GM12878 (cell line): ENCODE measurements around the gene CCDC17.

Experiments
- CTCF ChIP-seq, 3 experiments: IDR thresholded peaks in 2 of 3; conservative IDR thresholded peaks in 1 of 3; 2 replicates each; pipeline ENCODE4 v1.5.1; 2011; ENCODE audit warnings: low read depth in 3 of 3, low read length in 3 of 3, mild to moderate bottlenecking in 3 of 3, control low read depth in 2 of 3, moderate library complexity in 2 of 3, inconsistent platforms in 1 of 3, mixed read lengths in 1 of 3; ENCODE audit not compliant: control insufficient read depth in 2 of 3, insufficient read depth in 1 of 3; ENCODE audit errors: extremely low read depth in 1 of 3
- EZH2 ChIP-seq: IDR thresholded peaks from 2 replicates; pipeline ENCODE4 v1.6.1; 2012; ENCODE audit warnings: low read depth, mild to moderate bottlenecking, control low read depth, inconsistent platforms, low read length, borderline replicate concordance; ENCODE audit not compliant: control insufficient read depth
- MAX ChIP-seq: IDR thresholded peaks from 2 replicates; pipeline ENCODE4 v1.6.1; 2012; ENCODE audit warnings: low read depth, low read length, improper control_type of control experiment
- NKRF ChIP-seq: fragments of 450-650 bp; conservative IDR thresholded peaks from 2 replicates; pipeline ENCODE4 v1.6.1; 2017; ENCODE audit warnings: mild to moderate bottlenecking, moderate library complexity
- POLR2AphosphoS2 ChIP-seq: IDR thresholded peaks from 2 replicates; pipeline ENCODE4 v1.6.1; 2011; ENCODE audit warnings: low read depth, mild to moderate bottlenecking, low read length, improper control_type of control experiment, moderate library complexity
- POLR2AphosphoS5 ChIP-seq: IDR thresholded peaks from 2 replicates; pipeline ENCODE4 v1.6.1; 2011; ENCODE audit warnings: mild to moderate bottlenecking, low read length, inconsistent platforms
- TAF1 ChIP-seq: IDR thresholded peaks from 2 replicates; pipeline ENCODE4 v1.6.1; 2011; ENCODE audit warnings: mild to moderate bottlenecking, low read depth, low read length, borderline replicate concordance
- TCF7 ChIP-seq: IDR thresholded peaks from 2 replicates; pipeline ENCODE4 v1.6.1; 2014; ENCODE audit warnings: antibody characterized with exemption, borderline replicate concordance
- ZNF207 ChIP-seq: fragments of 450-650 bp; IDR thresholded peaks from 2 replicates; pipeline ENCODE4 v1.6.1; 2014; ENCODE audit warnings: antibody characterized with exemption, mild to moderate bottlenecking, borderline replicate concordance
- ZNF24 ChIP-seq: fragments of 450-650 bp; IDR thresholded peaks from 2 replicates; pipeline ENCODE4 v1.6.1; 2017; ENCODE audit warnings: antibody characterized with exemption, mild to moderate bottlenecking

GRCh38 chr1:45667321-45668111 lies 43.7 kb upstream of the CCDC17 start:
- TF ChIP-seq EZH2 (no peak), CTCF (IDR thresholded peaks at IDR 0.05 in 2 of 3, conservative IDR thresholded peaks at IDR 0.05 in 1 of 3; ENCODE audit: control insufficient read depth in 2 of 3, extremely low read depth in 1 of 3, insufficient read depth in 1 of 3, low read depth in 3 of 3, low read length in 3 of 3) (no peak), POLR2AphosphoS2 (no peak), NKRF (no peak), TAF1 (no peak), ZNF207 (no peak), TCF7 (no peak), ZNF24 (no peak), POLR2AphosphoS5 (no peak), MAX (no peak)
